ENCODE data around the gene KCNH2.

DNA sequence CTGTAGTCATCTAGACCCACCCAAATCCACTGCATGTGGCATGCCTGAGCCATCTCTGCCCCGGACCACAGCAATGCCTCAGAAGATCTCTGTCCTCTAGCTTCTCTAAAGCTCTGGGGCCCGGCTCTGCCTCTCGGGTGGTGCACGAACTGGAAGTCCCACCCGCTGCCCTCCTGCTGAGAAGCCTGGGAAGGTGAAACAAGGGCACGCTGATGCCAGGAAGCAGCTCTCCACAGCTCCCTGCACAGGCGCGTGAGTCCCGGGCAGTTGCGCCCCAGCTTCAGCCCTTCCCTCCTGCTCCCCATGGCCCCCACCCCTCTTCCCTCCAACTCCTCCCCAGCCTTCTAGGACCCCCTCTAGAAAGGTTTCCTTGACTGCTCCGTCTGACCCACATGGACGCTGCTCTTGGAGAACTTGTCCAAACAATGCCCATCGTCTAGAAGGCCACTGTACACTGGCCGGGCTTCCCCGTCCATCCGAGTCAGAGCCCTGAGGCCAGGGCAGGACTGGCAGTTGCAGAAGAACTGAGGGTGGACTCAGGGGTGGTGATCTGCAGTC, 12.8 kb downstream of the KCNH2 start:
- TF ChIP-seq POLR2AphosphoS5 (IDR thresholded peaks at IDR 0.05; ENCODE audit: low read depth, low read length): no peak
- TF ChIP-seq TCF7L2 (IDR thresholded peaks at IDR 0.05; ENCODE audit: low read depth, low read length): no peak
- TF ChIP-seq, protein P1, sequence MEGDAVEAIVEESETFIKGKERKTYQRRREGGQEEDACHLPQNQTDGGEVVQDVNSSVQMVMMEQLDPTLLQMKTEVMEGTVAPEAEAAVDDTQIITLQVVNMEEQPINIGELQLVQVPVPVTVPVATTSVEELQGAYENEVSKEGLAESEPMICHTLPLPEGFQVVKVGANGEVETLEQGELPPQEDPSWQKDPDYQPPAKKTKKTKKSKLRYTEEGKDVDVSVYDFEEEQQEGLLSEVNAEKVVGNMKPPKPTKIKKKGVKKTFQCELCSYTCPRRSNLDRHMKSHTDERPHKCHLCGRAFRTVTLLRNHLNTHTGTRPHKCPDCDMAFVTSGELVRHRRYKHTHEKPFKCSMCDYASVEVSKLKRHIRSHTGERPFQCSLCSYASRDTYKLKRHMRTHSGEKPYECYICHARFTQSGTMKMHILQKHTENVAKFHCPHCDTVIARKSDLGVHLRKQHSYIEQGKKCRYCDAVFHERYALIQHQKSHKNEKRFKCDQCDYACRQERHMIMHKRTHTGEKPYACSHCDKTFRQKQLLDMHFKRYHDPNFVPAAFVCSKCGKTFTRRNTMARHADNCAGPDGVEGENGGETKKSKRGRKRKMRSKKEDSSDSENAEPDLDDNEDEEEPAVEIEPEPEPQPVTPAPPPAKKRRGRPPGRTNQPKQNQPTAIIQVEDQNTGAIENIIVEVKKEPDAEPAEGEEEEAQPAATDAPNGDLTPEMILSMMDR (IDR thresholded peaks at IDR 0.05): no peak
- no peak for TF ChIP-seq SIN3A (IDR thresholded peaks at IDR 0.05; ENCODE audit: borderline replicate concordance, insufficient read depth, low read depth, low read length)
